Liver (tissue), 9 donors: ENCODE data around the gene GLIS1. TPM values are rescaled to one million over a fixed set of nuclear protein-coding genes. Genes with fewer than 3 reads are reported as not detected.

Experiments
- DNase-seq: peaks from one replicate; pipeline ENCODE4 v3.0.0-alpha.2; 2017; ENCODE audit warnings: low spot score
- H3K27ac ChIP-seq, 2 donors: one replicate each; pipeline ENCODE4 v1.7.0; 2013; ENCODE audit warnings: inconsistent platforms in 2 of 2, low read length in 2 of 2, control low read depth in 1 of 2, low read depth in 1 of 2, mild to moderate bottlenecking in 1 of 2
- H3K27me3 ChIP-seq, 4 donors: one replicate each; pipeline versions ENCODE4 v1.6.1 to v1.7.0; 2013; ENCODE audit warnings: low read length in 3 of 4, inconsistent platforms in 1 of 4, mild to moderate bottlenecking in 1 of 4, moderate library complexity in 1 of 4; ENCODE audit not compliant: control insufficient read depth in 4 of 4, insufficient read depth in 4 of 4
- H3K36me3 ChIP-seq, 4 donors: one replicate each; pipeline versions ENCODE4 v1.6.1 to v1.7.0; 2013; ENCODE audit warnings: low read length in 3 of 4, mild to moderate bottlenecking in 3 of 4, low read depth in 1 of 4, moderate library complexity in 1 of 4; ENCODE audit not compliant: control insufficient read depth in 4 of 4, insufficient read depth in 3 of 4
- H3K4me1 ChIP-seq, 4 donors: one replicate each; pipeline versions ENCODE4 v1.6.1 to v1.7.0; 2013; ENCODE audit warnings: low read length in 3 of 4, mild to moderate bottlenecking in 3 of 4, moderate library complexity in 1 of 4; ENCODE audit not compliant: control insufficient read depth in 4 of 4, insufficient read depth in 4 of 4
- H3K4me3 ChIP-seq, 3 donors: one replicate each; pipeline versions ENCODE4 v1.6.1 to v1.7.0; 2013; ENCODE audit warnings: low read length in 3 of 3, control low read depth in 1 of 3, low read depth in 1 of 3, mild to moderate bottlenecking in 1 of 3
- H3K9ac ChIP-seq, 2 donors: one replicate each; pipeline ENCODE4 v1.7.0; 2013; ENCODE audit warnings: low read length in 2 of 2, mild to moderate bottlenecking in 2 of 2, moderate library complexity in 2 of 2, control low read depth in 1 of 2, low read depth in 1 of 2
- H3K9me3 ChIP-seq, 4 donors: one replicate each; pipeline versions ENCODE4 v1.6.1 to v1.7.0; 2013; ENCODE audit warnings: low read length in 3 of 4; ENCODE audit not compliant: control insufficient read depth in 4 of 4
- CTCF ChIP-seq: fragments of 150-350 bp; IDR thresholded peaks from 2 replicates; pipeline ENCODE4 v1.5.1; 2017; ENCODE audit warnings: improper control_type of control experiment, low read depth, low read length; ENCODE audit not compliant: missing input control
- EGR1 ChIP-seq, 2 donors: IDR thresholded peaks; 2 replicates each; pipeline ENCODE4 v1.6.1; 2016 to 2018; ENCODE audit warnings: antibody characterized with exemption in 2 of 2, low read depth in 2 of 2
- FOXA1 ChIP-seq: IDR thresholded peaks from 2 replicates; pipeline ENCODE4 v1.6.1; 2016; ENCODE audit warnings: antibody characterized with exemption
- FOXA2 ChIP-seq: IDR thresholded peaks from 2 replicates; pipeline ENCODE4 v1.6.1; 2016; ENCODE audit warnings: antibody characterized with exemption
- GABPA ChIP-seq, 2 donors: IDR thresholded peaks in 1 of 2; conservative IDR thresholded peaks in 1 of 2; 2 replicates each; pipeline ENCODE4 v1.6.1; 2016; ENCODE audit warnings: antibody characterized with exemption in 2 of 2, mild to moderate bottlenecking in 1 of 2, moderate library complexity in 1 of 2
- HNF4A ChIP-seq, 2 donors: conservative IDR thresholded peaks; 2 replicates each; pipeline ENCODE4 v1.6.1; 2016; ENCODE audit warnings: antibody characterized with exemption in 2 of 2, mild to moderate bottlenecking in 2 of 2
- HNF4G ChIP-seq: IDR thresholded peaks from 2 replicates; pipeline ENCODE4 v1.6.1; 2016; ENCODE audit warnings: antibody characterized with exemption
- JUND ChIP-seq, 2 donors: IDR thresholded peaks; 2 replicates each; pipeline ENCODE4 v1.6.1; 2016; ENCODE audit warnings: antibody characterized with exemption in 2 of 2
- NR2F2 ChIP-seq: IDR thresholded peaks from 2 replicates; pipeline ENCODE4 v1.6.1; 2016; ENCODE audit warnings: antibody characterized with exemption
- RAD21 ChIP-seq, 2 donors: IDR thresholded peaks; 2 replicates each; pipeline ENCODE4 v1.6.1; 2016; ENCODE audit warnings: antibody characterized with exemption in 2 of 2, mild to moderate bottlenecking in 2 of 2
- RXRA ChIP-seq, 2 donors: IDR thresholded peaks; 2 replicates each; pipeline ENCODE4 v1.6.1; 2017 to 2018; ENCODE audit warnings: antibody characterized with exemption in 2 of 2, mild to moderate bottlenecking in 1 of 2
- SP1 ChIP-seq: IDR thresholded peaks from 2 replicates; pipeline ENCODE4 v1.6.1; 2018; ENCODE audit warnings: antibody characterized with exemption, mild to moderate bottlenecking
- YY1 ChIP-seq: IDR thresholded peaks from 2 replicates; pipeline ENCODE4 v1.6.1; 2016; ENCODE audit warnings: antibody characterized with exemption, mild to moderate bottlenecking
- WGBS: extraction: QIAGEN DNeasy Blood & Tissue Kit; methylation state at CpG from one replicate; pipeline ENCODE4 v1.1.7; 2013; 5-methylcytosine and 5-hydroxymethylcytosine counted together
- polyA plus RNA-seq, 2 donors: library from polyadenylated mRNA; stranded (reverse) in 1 of 2; unstranded in 1 of 2; fragments of 200-250 nt in 1 of 2; fragments of >200 nt in 1 of 2; fragmentation: Nextera tagmentation in 1 of 2; extraction: Ambion mirVana in 1 of 2; gene quantifications; one replicate each; pipeline versions ENCODE4 v1.2.1 to v1.2.3, GENCODE V29; 2013 to 2015
- total RNA-seq, 2 donors: library from RNA; depleted of rRNA; stranded (reverse); fragments of >200 nt; gene quantifications; one replicate each; pipeline ENCODE4 v1.2.3, GENCODE V29; 2014
- TF ChIP-seq, protein P1 (sequence below): IDR thresholded peaks from 2 replicates; pipeline ENCODE4 v1.6.1; 2016; ENCODE audit warnings: antibody characterized with exemption, mild to moderate bottlenecking
- TF ChIP-seq, protein P2 (sequence below): IDR thresholded peaks from 2 replicates; pipeline ENCODE4 v1.6.1; 2016; ENCODE audit warnings: antibody characterized with exemption
- TF ChIP-seq, protein P3 (sequence below): IDR thresholded peaks from 2 replicates; pipeline ENCODE4 v1.6.1; 2016; ENCODE audit warnings: antibody characterized with exemption
- TF ChIP-seq, protein P4 (sequence below): IDR thresholded peaks from 2 replicates; pipeline ENCODE4 v1.6.1; 2016; ENCODE audit warnings: antibody characterized with exemption
- donor health status: healthy.
- donor health status: healthy.
- donor health status: healthy.
- donor health status: healthy.
- donor health status: healthy.

Gene GLIS1
- total and polyA plus RNA-seq, 4 donors: under 0.01 to 0.05 TPM; not detected in 2

DNA sequence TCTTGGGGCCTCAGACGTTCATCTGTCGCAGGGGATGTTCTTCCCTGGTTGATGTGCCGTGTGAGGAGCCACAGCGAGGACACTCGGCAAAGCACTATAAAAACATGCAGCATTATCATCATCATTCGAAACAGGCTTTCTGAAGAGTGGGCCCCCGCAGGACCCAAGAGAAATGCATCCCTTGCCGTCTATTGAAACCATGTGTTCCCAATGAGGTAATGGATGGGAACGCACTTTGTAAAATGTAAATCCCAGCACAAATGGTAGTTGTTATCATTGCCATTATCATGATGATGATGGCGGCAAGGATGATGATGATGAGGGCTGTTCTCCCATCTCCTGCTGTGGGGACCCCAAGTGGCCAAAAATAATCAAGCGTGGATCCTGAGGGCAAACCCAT lies 76.8 kb downstream of the GLIS1 start:
- Histone ChIP-seq H3K9ac (no peak overlapping the region), H3K4me3 (no peak overlapping the region), H3K36me3 (no peaks in the 10 kb centered on the region), H3K4me1 (no peaks in the 10 kb centered on the region), H3K27ac (no peak overlapping the region), H3K9me3 (no peaks in the 10 kb centered on the region), H3K27me3 (no peaks in the 10 kb centered on the region)
- TF ChIP-seq EGR1 (IDR thresholded peaks at IDR 0.05; ENCODE audit: low read depth in 2 of 2) (no peak), SP1 (no peak), HNF4A (conservative IDR thresholded peaks at IDR 0.05) (no peak), HNF4G (no peak), JUND (IDR thresholded peaks at IDR 0.05) (no peak)
- WGBS: 87% methylated on average over 11 of the region's 11 CpGs
- DNase-seq: no peak

DNA sequence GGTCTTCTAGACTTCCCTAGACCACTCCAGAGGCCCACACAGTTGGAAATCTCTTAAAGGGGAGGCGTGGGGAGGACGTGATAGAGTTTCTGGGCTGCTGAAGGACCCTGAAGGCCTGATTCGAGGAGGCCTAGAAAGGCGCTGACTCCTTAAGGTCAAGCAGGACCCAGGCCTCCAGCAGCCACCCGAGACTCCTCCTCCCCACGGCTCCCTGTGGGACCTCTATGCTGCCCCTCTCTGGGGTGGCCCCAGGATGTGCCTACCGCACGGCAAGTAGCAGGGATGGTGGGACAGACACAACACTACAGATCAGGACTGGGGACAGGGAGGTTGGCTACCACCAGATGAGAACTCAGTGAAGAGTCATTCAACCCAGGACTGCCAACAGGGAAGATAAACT lies 77.5 kb downstream of the GLIS1 start:
- DNase-seq: no peak
- Histone ChIP-seq H3K4me1 (no peaks in the 10 kb centered on the region), H3K36me3 (no peaks in the 10 kb centered on the region), H3K4me3 (no peak overlapping the region), H3K9me3 (no peaks in the 10 kb centered on the region), H3K9ac (no peak overlapping the region), H3K27me3 (no peaks in the 10 kb centered on the region), H3K27ac (no peak overlapping the region)
- WGBS: 81% methylated on average over 8 of the region's 8 CpGs
- TF ChIP-seq EGR1 (IDR thresholded peaks at IDR 0.05; ENCODE audit: low read depth in 2 of 2) (no peak), FOXA1 (no peak), RXRA (IDR thresholded peaks at IDR 0.05) (no peak), FOXA2 (no peak), RAD21 (IDR thresholded peaks at IDR 0.05) (no peak), JUND (IDR thresholded peaks at IDR 0.05) (no peak), HNF4A (conservative IDR thresholded peaks at IDR 0.05) (no peak), CTCF (no peak), HNF4G (no peak), NR2F2 (no peak), SP1 (no peak), YY1 (no peak), GABPA (IDR thresholded peaks at IDR 0.05 in 1 of 2, conservative IDR thresholded peaks at IDR 0.05 in 1 of 2) (no peak)
- TF ChIP-seq, protein P1, sequence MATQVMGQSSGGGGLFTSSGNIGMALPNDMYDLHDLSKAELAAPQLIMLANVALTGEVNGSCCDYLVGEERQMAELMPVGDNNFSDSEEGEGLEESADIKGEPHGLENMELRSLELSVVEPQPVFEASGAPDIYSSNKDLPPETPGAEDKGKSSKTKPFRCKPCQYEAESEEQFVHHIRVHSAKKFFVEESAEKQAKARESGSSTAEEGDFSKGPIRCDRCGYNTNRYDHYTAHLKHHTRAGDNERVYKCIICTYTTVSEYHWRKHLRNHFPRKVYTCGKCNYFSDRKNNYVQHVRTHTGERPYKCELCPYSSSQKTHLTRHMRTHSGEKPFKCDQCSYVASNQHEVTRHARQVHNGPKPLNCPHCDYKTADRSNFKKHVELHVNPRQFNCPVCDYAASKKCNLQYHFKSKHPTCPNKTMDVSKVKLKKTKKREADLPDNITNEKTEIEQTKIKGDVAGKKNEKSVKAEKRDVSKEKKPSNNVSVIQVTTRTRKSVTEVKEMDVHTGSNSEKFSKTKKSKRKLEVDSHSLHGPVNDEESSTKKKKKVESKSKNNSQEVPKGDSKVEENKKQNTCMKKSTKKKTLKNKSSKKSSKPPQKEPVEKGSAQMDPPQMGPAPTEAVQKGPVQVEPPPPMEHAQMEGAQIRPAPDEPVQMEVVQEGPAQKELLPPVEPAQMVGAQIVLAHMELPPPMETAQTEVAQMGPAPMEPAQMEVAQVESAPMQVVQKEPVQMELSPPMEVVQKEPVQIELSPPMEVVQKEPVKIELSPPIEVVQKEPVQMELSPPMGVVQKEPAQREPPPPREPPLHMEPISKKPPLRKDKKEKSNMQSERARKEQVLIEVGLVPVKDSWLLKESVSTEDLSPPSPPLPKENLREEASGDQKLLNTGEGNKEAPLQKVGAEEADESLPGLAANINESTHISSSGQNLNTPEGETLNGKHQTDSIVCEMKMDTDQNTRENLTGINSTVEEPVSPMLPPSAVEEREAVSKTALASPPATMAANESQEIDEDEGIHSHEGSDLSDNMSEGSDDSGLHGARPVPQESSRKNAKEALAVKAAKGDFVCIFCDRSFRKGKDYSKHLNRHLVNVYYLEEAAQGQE: no peak
- TF ChIP-seq, protein P2, sequence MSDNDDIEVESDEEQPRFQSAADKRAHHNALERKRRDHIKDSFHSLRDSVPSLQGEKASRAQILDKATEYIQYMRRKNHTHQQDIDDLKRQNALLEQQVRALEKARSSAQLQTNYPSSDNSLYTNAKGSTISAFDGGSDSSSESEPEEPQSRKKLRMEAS: no peak
- TF ChIP-seq, protein P3, sequence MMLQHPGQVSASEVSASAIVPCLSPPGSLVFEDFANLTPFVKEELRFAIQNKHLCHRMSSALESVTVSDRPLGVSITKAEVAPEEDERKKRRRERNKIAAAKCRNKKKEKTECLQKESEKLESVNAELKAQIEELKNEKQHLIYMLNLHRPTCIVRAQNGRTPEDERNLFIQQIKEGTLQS: no peak
- TF ChIP-seq, protein P4, sequence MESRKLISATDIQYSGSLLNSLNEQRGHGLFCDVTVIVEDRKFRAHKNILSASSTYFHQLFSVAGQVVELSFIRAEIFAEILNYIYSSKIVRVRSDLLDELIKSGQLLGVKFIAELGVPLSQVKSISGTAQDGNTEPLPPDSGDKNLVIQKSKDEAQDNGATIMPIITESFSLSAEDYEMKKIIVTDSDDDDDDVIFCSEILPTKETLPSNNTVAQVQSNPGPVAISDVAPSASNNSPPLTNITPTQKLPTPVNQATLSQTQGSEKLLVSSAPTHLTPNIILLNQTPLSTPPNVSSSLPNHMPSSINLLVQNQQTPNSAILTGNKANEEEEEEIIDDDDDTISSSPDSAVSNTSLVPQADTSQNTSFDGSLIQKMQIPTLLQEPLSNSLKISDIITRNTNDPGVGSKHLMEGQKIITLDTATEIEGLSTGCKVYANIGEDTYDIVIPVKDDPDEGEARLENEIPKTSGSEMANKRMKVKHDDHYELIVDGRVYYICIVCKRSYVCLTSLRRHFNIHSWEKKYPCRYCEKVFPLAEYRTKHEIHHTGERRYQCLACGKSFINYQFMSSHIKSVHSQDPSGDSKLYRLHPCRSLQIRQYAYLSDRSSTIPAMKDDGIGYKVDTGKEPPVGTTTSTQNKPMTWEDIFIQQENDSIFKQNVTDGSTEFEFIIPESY: no peak
